Suprapubic skin (tissue), 4 donors: ENCODE data around the gene ZNF385A. TPM values are rescaled to one million over a fixed set of nuclear protein-coding genes. Genes with fewer than 3 reads are reported as not detected.
A peak's percentile ranks its signal among the peaks of the same experiment; 100 is the strongest.

Experiments used
- DNase-seq, 2 donors: peaks; one replicate each; pipeline ENCODE4 v3.0.0-alpha.2; 2019; ENCODE audit warnings: low spot score in 2 of 2
- H3K27ac ChIP-seq: fragments of 200-600 bp; sonication (generic); one replicate; pipeline ENCODE4 v1.5.1; 2019
- H3K27me3 ChIP-seq: fragments of 200-600 bp; sonication (generic); one replicate; pipeline ENCODE4 v1.5.1; 2019
- H3K36me3 ChIP-seq: fragments of 200-600 bp; sonication (generic); one replicate; pipeline ENCODE4 v1.5.1; 2019
- H3K4me1 ChIP-seq: fragments of 200-600 bp; sonication (generic); one replicate; pipeline ENCODE4 v1.5.1; 2019
- H3K4me3 ChIP-seq: fragments of 200-600 bp; sonication (generic); one replicate; pipeline ENCODE4 v1.5.1; 2019; ENCODE audit warnings: mild to moderate bottlenecking
- H3K9me3 ChIP-seq: fragments of 200-600 bp; sonication (generic); one replicate; pipeline ENCODE4 v1.5.1; 2019
- CTCF ChIP-seq, 2 donors: fragments of 200-600 bp in 1 of 2; fragments of 450-650 bp in 1 of 2; sonication (generic) in 1 of 2; IDR thresholded peaks; one replicate each; pipeline ENCODE4 v1.5.1; 2016 to 2019; ENCODE audit warnings: antibody characterized with exemption in 2 of 2, mild to moderate bottlenecking in 1 of 2, moderate library complexity in 1 of 2
- EP300 ChIP-seq: sonication (generic); formaldehyde crosslinking; IDR thresholded peaks from one replicate; pipeline ENCODE4 v1.6.1; 2017; ENCODE audit warnings: antibody characterized with exemption
- POLR2A ChIP-seq, 2 donors: fragments of 450-650 bp; IDR thresholded peaks; one replicate each; pipeline ENCODE4 v1.6.1; 2017; ENCODE audit warnings: antibody characterized with exemption in 2 of 2, mild to moderate bottlenecking in 2 of 2, moderate library complexity in 2 of 2
- POLR2AphosphoS5 ChIP-seq, 3 donors: sonication (generic); formaldehyde crosslinking; IDR thresholded peaks; one replicate each; pipeline ENCODE4 v1.6.1; 2017; ENCODE audit warnings: antibody characterized with exemption in 3 of 3
- WGBS: methylation state at CpG from one replicate; pipeline ENCODE4 v1.1.5; 2018; 5-methylcytosine and 5-hydroxymethylcytosine counted together
- total RNA-seq, 4 donors: library from RNA; depleted of rRNA; stranded (reverse); fragments of >200 nt; gene quantifications; one replicate each; pipeline ENCODE4 v1.1.0, GENCODE V29; 2016

The ZNF385A gene
- total RNA-seq, 4 donors from 2014 or later = 99.5 to 134 (median 113) TPM

DNA sequence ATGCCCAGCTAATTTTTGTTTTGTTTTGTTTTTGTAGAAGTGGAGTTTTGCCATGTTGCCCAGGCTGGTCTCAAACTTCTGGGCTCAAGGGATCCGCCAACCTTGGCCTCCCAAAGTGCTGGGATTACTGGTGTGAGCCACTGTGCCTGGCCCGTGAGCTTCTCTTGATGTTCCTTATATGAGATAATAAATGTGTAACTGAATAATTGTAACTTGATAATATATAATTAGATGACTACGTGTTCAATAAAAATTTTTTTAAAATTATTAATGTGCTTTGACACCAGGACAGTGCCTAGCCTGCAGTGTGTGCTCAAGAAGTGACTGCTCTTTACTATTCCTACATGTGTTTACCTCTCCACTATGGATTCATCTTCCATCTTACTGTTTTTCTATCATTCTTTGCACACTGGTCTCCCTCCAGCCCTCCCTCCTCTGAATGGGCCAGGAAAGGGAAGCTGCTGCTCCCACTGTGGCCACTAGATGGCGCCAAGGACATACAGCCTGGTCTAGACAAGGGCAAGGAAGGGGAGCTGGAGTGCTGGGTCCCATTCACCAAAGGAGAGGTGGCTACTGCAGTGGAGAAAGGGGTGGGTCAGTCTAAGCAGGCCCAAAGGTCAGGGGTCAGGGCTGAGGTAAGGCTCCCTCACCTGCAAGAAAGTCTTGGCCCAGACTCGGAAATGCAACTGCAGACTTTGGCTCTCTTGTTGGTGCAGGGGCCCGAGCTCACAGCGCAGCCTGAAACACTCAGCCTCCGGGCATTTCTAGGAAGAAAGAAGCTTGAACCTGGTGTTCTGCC is 14.7 kb upstream of the ZNF385A start:
- Histone ChIP-seq H3K9me3 (no peaks in the 10 kb centered on the region), H3K27ac (no peak overlapping the region), H3K36me3 (peaks cover 95% of the 10 kb centered on the region), H3K4me1 (peaks cover 5% of the 10 kb centered on the region), H3K4me3 (no peak overlapping the region), H3K27me3 (no peaks in the 10 kb centered on the region)
- DNase-seq = peak; percentile 92 to 94
- 67% methylated on average over 8 of the region's 8 CpGs for WGBS
- TF ChIP-seq CTCF (IDR thresholded peaks at IDR 0.05) = peak; percentile 97 to 98
- TF ChIP-seq POLR2AphosphoS5 (IDR thresholded peaks at IDR 0.05) = no peak

- DNase-seq = peak in 1 of 2 donors; percentile 55
- peaks cover 85% of the 10 kb centered on the region for H3K36me3 ChIP-seq
- H3K4me3 ChIP-seq = no peak overlapping the region
- no peak overlapping the region for H3K27ac ChIP-seq
- no peaks in the 10 kb centered on the region for H3K9me3 ChIP-seq
- peaks cover 14% of the 10 kb centered on the region for H3K4me1 ChIP-seq
- WGBS = 90% methylated on average over 2 of the region's 2 CpGs
- no peak for TF ChIP-seq CTCF (IDR thresholded peaks at IDR 0.05)
- TF ChIP-seq POLR2A (IDR thresholded peaks at IDR 0.05) = no peak
- no peak for TF ChIP-seq EP300
- TF ChIP-seq POLR2AphosphoS5 (IDR thresholded peaks at IDR 0.05) = no peak
- H3K27me3 ChIP-seq = no peaks in the 10 kb centered on the region
Measured at GRCh38 chr12:54398218-54398617, 13.7 kb upstream of the ZNF385A start.

- WGBS = 70% methylated on average over 1 of the region's 1 CpG
- peaks cover 25% of the 10 kb centered on the region for H3K4me1 ChIP-seq
- H3K27me3 ChIP-seq = no peaks in the 10 kb centered on the region
- no peaks in the 10 kb centered on the region for H3K9me3 ChIP-seq
- no peak overlapping the region for H3K27ac ChIP-seq
- DNase-seq = no peak
- H3K4me3 ChIP-seq = no peak overlapping the region
- peaks cover 75% of the 10 kb centered on the region for H3K36me3 ChIP-seq
- no peak for TF ChIP-seq CTCF (IDR thresholded peaks at IDR 0.05)
- no peak for TF ChIP-seq POLR2AphosphoS5 (IDR thresholded peaks at IDR 0.05)
- no peak for TF ChIP-seq EP300
- no peak for TF ChIP-seq POLR2A (IDR thresholded peaks at IDR 0.05)
Measured at GRCh38 chr12:54397157-54397556, 12.6 kb upstream of the ZNF385A start.

DNA sequence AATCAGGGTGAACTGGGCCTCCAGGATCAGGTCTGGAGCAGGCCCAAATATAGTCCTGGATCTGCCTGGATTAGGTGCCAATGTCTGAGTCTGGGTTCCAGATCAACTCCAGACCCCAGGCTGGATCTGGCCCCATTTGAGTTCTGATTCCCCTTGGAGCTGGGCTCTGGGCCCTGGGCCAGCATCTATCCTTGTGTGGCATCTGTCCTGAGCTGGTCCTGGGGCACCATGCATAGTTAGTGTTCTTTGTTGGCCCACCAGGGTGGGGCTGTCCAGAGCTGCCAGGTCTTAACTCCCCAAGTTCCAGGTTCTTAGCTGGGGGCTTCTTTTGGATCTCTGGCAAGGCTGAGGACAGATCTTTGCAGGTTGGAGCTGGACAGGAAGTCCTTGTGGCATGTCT is 11.0 kb upstream of the ZNF385A start:
- no peak for TF ChIP-seq CTCF (IDR thresholded peaks at IDR 0.05)
- no peak for TF ChIP-seq POLR2A (IDR thresholded peaks at IDR 0.05)
- TF ChIP-seq EP300 = no peak
- TF ChIP-seq POLR2AphosphoS5 (IDR thresholded peaks at IDR 0.05) = no peak
- Histone ChIP-seq H3K4me3 (no peak overlapping the region), H3K9me3 (no peaks in the 10 kb centered on the region), H3K27me3 (no peaks in the 10 kb centered on the region), H3K4me1 (peaks cover 36% of the 10 kb centered on the region), H3K27ac (no peak overlapping the region), H3K36me3 (peaks cover 59% of the 10 kb centered on the region)
- DNase-seq = no peak

DNA sequence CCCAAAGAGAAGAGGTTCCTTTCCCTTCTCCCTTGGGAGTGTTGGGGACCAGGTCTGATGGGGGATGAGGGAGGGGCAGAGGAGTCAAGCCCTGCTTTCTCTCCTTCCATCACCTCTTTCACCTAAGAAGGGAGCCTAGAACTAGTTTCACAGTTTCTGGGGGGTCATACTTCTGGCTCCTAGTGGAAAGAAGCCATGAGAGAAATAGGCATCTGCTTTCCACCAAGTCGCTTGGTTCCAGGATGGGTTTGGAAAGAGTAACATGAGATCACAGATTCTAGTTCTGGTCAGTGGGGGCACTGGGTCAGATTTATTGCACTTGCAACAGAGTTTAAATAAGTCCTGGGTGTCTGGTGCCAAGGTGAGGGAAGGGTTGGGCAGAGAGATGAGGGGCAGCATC is 10.5 kb upstream of the ZNF385A start:
- H3K27me3 ChIP-seq = no peaks in the 10 kb centered on the region
- H3K36me3 ChIP-seq = peaks cover 53% of the 10 kb centered on the region
- H3K27ac ChIP-seq = no peak overlapping the region
- peaks cover 40% of the 10 kb centered on the region for H3K4me1 ChIP-seq
- H3K4me3 ChIP-seq = no peak overlapping the region
- 92% methylated on average over 1 of the region's 1 CpG for WGBS
- H3K9me3 ChIP-seq = no peaks in the 10 kb centered on the region
- no peak for TF ChIP-seq POLR2A (IDR thresholded peaks at IDR 0.05)
- TF ChIP-seq EP300 = no peak
- TF ChIP-seq POLR2AphosphoS5 (IDR thresholded peaks at IDR 0.05) = no peak
- TF ChIP-seq CTCF (IDR thresholded peaks at IDR 0.05) = no peak
- DNase-seq = no peak
